Astrocyte of the cerebellum (primary cell): ENCODE results near the gene ENTPD2.

Source experiments
- DNase-seq: peaks from one replicate; pipeline ENCODE4 v3.0.0-alpha.2; 2011; ENCODE audit warnings: low read depth
- H3K4me3 ChIP-seq: 2 replicates; pipeline ENCODE4 v1.5.1; 2011; ENCODE audit warnings: mild to moderate bottlenecking, low read depth, low read length, moderate library complexity
- in situ Hi-C: cut with HindIII; loops from 2 replicates; pipeline ENCODE4 v1.10.0; 2017; ENCODE audit warnings: low sequenced_read_pairs
- TF ChIP-seq, protein P1 (sequence below): IDR thresholded peaks from 2 replicates; pipeline ENCODE4 v1.5.1; 2012; ENCODE audit warnings: low read length, low read depth, moderate library complexity, mild to moderate bottlenecking; ENCODE audit errors: missing control alignments

The ENTPD2 gene

DNA sequence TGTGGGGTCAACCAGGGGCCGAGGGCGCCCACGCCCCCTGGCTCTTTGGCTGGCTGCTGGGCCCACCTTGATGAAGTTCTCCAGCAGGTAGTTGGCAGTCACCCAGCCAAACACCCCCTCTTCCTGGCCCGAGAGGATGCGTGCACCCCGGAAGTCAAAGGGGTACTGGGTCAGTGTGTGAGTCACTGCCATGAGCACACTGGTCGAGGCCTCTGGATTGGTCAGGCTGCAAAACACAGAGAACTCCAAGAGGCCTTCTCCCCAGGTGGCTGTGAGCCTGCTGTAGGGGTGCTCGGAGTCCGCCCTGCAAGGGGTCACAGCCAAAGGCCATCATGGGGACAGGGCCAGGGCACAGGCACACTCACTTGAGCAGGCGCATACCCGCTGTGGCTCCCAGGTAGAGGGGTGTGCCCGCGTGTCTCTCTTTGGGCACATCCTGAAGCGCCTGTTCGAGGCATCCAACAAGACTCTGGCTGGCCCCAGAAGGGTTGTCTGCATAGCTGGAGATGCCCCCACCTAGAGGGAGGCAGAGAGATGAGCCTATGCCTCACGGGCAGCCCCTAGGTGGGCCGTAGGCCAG lies 2.6 kb downstream of the ENTPD2 start:
- H3K4me3 ChIP-seq, result no peak overlapping the region
- TF ChIP-seq, protein P1, sequence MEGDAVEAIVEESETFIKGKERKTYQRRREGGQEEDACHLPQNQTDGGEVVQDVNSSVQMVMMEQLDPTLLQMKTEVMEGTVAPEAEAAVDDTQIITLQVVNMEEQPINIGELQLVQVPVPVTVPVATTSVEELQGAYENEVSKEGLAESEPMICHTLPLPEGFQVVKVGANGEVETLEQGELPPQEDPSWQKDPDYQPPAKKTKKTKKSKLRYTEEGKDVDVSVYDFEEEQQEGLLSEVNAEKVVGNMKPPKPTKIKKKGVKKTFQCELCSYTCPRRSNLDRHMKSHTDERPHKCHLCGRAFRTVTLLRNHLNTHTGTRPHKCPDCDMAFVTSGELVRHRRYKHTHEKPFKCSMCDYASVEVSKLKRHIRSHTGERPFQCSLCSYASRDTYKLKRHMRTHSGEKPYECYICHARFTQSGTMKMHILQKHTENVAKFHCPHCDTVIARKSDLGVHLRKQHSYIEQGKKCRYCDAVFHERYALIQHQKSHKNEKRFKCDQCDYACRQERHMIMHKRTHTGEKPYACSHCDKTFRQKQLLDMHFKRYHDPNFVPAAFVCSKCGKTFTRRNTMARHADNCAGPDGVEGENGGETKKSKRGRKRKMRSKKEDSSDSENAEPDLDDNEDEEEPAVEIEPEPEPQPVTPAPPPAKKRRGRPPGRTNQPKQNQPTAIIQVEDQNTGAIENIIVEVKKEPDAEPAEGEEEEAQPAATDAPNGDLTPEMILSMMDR, result no peak
- DNase-seq, result no peak
- in situ Hi-C loops, result no loop called here

DNA sequence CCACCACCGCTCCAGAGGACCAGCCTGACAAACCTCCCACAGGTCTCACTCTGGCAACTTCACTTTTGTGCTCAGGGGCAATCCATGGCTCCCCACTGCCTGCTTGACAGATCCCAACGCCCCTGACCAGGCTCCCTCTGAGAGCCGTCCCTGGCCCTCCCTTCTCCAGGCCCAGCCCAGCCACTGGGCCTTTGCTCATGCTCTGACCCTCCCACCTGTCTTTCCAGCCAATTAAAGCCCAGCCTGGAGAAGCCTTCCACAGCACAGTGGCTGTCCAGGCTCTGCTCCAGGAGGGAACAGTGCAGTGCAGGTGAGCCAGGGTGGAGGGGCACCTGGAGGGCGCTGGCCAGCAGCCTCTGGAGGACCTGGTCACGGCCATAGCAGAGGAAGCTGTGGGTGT lies 3.3 kb downstream of the ENTPD2 start:
- in situ Hi-C loops, result no loop called here
- TF ChIP-seq, protein P1, result no peak
- DNase-seq, result no peak
- no peak overlapping the region for H3K4me3 ChIP-seq

DNA sequence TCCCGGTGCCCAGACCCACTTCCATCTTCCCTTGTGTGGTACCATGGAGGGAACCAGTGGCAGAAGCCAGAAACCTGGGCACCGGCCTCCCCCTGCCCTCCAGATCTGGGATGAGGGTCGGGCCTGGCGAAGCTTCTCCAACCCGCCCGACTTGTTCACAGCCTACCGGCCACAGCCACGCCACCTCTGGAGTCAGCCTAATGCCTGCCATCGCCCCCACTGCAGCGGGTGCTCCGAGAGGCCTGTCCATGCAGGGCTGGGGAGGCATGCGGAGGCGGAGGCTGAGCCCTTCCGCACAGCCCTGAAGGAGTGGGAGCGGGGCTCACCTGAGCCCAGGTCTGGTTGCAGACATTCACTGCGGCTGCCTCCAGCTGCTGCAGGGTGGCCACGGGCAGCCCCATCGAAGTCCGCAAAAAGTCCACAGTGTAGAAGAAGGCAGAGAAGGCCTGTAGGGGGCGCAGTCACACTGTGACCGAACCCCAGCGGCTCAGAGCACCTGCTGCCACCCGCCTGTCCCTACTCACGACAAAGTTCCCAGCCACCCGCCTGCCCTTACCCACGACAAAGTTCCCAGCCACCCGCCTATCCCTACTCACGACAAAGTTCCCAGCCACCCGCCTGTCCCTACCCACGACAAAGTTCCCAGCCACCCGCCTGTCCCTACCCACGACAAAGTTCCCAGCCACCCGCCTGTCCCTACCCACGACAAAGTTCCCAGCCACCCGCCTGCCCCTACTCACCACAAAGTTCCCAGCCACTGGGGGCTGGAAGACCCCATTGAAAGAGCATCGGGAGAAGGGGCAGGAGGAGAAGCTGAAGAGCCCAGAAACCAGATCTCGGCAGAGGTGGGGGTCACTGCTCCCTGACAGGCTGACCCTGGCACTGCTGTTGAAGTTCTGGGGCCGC lies 4.1 kb downstream of the ENTPD2 start:
- in situ Hi-C loops, result loop anchor here (25.0 kb wide), 1 partner anchor 262 kb away; the partner anchor contains the start of genes CCDC183 and TMEM141
- no peak overlapping the region for H3K4me3 ChIP-seq
- DNase-seq, result no peak
- TF ChIP-seq, protein P1, result peak; percentile 47

DNA sequence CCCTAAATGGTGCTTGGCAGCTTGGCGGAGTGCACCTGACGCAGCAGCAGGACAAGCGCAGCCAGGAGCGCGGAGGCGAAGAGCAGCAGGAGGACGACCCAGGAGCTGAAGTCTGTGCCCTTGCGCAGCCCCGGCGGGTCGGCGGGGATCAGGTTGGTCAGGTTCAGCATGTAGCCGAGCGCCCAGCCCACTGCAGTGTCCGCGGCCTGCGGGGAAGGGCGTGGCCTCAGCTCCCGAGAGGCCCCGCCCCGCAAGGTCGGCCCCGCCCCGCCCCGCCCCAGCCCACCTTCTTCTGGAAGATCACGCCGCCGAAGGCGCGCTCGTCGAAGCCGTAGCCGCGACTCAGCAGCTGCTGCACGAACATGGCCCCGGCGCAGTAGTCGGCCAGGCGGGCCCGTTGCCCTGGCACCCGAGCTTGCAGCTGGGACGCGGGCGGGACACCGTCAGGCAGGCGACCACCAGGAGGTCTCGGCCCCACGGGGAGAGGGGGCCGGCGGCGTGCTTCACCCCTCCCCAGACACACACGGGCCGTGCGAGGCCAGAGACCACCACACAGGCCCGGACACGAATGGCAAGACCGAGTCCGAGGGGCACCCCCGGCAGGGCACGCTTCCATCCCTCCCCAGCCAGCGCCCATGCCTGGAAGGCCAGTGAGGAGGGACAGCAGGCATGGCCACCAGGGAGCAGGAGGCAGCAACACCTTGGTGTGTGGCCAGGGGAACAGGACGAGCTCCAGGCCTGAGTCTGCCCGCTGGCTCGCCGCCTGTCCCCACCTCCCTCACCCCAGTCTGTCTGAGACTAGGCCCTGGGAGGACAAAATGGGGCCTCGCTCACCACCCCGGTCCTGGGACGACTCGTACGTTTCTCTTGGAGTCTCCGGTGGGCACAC lies 5.0 kb downstream of the ENTPD2 start:
- no peak for DNase-seq
- TF ChIP-seq, protein P1, result no peak
- in situ Hi-C loops, result loop anchor here (25.0 kb wide), 1 partner anchor 262 kb away; the partner anchor contains the start of genes CCDC183 and TMEM141
- H3K4me3 ChIP-seq, result no peak overlapping the region

DNA sequence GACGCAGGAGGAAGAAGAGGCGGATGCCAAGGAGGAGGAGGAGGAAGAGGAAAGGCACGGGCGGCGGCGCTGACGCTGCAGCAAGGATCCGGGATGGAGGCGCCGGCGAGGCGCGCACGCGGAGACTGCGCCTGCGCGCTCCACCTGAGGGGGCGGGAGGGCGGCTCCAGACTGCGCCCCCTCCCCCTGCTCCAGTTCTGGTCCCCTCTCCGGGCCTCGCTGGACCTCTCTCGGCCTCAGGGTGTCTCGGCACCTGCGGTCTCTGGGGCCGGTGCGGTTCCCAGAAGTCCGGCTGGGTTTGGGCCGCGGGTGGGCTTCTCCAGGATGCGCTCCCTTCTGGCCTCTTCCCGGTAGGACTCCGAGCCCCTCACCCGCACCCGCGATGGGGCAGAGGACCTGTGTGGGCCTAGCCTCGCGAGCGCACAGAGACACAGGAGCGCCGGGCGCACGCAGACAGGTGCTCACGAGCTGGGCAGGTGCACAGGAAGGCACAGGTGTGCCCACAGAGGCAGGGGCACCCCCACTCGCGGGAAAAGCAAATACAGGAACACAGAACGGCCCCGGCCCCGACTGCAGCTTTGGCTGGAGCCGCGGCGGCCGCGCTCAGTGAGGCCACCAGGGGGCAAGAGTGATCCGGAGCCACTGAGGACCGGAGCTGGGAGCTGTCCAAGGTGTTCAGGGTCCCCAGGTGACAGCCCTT lies 7.6 kb downstream of the ENTPD2 start, which contains the start of gene NPDC1:
NPDC1 (minus strand) TSS at position 90 of the 700 bp plus-strand sequence. CDS start 188 bp downstream, outside the sequence.
- H3K4me3 ChIP-seq, result peak within 1 kb of the TSS; percentile 52
- in situ Hi-C loops, result loop anchor here (25.0 kb wide), 1 partner anchor 259 kb away; the partner anchor contains the start of genes CCDC183 and TMEM141
- TF ChIP-seq, protein P1, result peak; percentile 80
- peak; percentile 22 for DNase-seq
